ENCODE measurements around the gene CNTNAP2.

The CNTNAP2 gene

GRCh38 chr7:148014001-148014400 is 1897.4 kb downstream of the CNTNAP2 start:
- Histone ChIP-seq H3K36me3 (ENCODE audit: insufficient read depth) (no peaks in the 10 kb centered on the region), H3K27ac (no peak overlapping the region), H3K79me2 (ENCODE audit: insufficient read depth, low read depth) (no peaks in the 10 kb centered on the region), H3K9ac (no peak overlapping the region), H3K4me1 (ENCODE audit: low read depth, poor library complexity, severe bottlenecking) (no peaks in the 10 kb centered on the region), H4K20me1 (ENCODE audit: insufficient read depth) (no peaks in the 10 kb centered on the region), H3K27me3 (ENCODE audit: insufficient read depth, low read depth) (no peaks in the 10 kb centered on the region), H2AFZ (ENCODE audit: low read depth) (no peak overlapping the region), H3K4me2 (no peak overlapping the region), H3K4me3 (IDR thresholded peaks at IDR 0.05; ENCODE audit: insufficient read depth, low read depth, low read length) (no peak overlapping the region)
- TF ChIP-seq CTCF (conservative IDR thresholded peaks at IDR 0.05; ENCODE audit: low read depth, low read length), result no peak

DNA sequence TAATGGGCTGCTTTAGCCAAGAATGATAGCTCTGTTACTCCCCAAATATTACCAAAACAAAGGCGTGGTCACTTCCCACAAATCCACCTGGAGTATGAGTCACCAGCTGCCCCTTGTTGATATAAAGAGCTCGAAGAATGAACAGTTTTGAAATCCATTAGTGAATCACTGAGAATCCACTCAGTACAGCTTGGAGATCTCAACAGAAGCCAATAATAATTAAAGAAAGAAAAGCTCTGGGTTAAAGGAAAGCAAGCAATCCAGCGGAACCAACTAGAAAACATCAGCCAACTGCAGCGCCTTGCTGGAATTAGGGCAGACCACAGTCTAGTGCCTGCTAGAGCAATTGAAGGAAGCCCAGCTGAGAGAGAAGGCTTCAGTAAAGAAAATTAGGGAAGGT is 1897.9 kb downstream of the CNTNAP2 start:
- no peak overlapping the region for H3K27ac ChIP-seq
- H2AFZ ChIP-seq (ENCODE audit: low read depth), result no peak overlapping the region
- H4K20me1 ChIP-seq (ENCODE audit: insufficient read depth), result no peaks in the 10 kb centered on the region
- no peaks in the 10 kb centered on the region for H3K27me3 ChIP-seq (ENCODE audit: insufficient read depth, low read depth)
- H3K36me3 ChIP-seq (ENCODE audit: insufficient read depth), result no peaks in the 10 kb centered on the region
- no peak overlapping the region for H3K4me2 ChIP-seq
- no peaks in the 10 kb centered on the region for H3K79me2 ChIP-seq (ENCODE audit: insufficient read depth, low read depth)
- TF ChIP-seq CTCF (conservative IDR thresholded peaks at IDR 0.05; ENCODE audit: low read depth, low read length), result no peak
- H3K9ac ChIP-seq, result no peak overlapping the region
- H3K4me1 ChIP-seq (ENCODE audit: low read depth, poor library complexity, severe bottlenecking), result no peaks in the 10 kb centered on the region
- no peak overlapping the region for H3K4me3 ChIP-seq (IDR thresholded peaks at IDR 0.05; ENCODE audit: insufficient read depth, low read depth, low read length)

DNA sequence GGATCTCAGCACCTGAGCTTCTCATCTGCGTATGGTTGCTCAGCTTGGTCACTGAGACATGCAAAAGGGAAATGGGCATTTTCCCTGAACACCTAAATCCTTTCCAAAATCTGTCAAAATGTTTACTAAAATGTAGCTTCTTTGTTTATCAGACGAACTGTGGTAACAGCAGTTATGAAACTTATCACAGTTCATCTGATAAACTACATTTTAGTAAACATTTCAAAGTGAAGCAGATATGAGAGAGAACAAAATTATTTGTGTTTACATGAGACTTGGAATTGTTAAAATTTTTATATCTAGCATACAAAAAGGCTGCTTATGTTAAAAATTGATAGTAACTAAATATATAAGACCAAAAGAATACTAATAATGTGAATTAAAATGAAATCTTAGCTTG is 1900.5 kb downstream of the CNTNAP2 start:
- Histone ChIP-seq H3K79me2 (ENCODE audit: insufficient read depth, low read depth) (no peaks in the 10 kb centered on the region), H2AFZ (ENCODE audit: low read depth) (no peak overlapping the region), H3K9ac (no peak overlapping the region), H3K4me2 (no peak overlapping the region), H3K27me3 (ENCODE audit: insufficient read depth, low read depth) (no peaks in the 10 kb centered on the region), H3K4me3 (IDR thresholded peaks at IDR 0.05; ENCODE audit: insufficient read depth, low read depth, low read length) (no peak overlapping the region), H3K4me1 (ENCODE audit: low read depth, poor library complexity, severe bottlenecking) (peaks cover 12% of the 10 kb centered on the region), H3K27ac (no peak overlapping the region), H4K20me1 (ENCODE audit: insufficient read depth) (no peaks in the 10 kb centered on the region), H3K36me3 (ENCODE audit: insufficient read depth) (no peaks in the 10 kb centered on the region)
- TF ChIP-seq CTCF (conservative IDR thresholded peaks at IDR 0.05; ENCODE audit: low read depth, low read length), result no peak

GRCh38 chr7:148020679-148021078 is 1904.1 kb downstream of the CNTNAP2 start:
- no peaks in the 10 kb centered on the region for H4K20me1 ChIP-seq (ENCODE audit: insufficient read depth)
- H3K9ac ChIP-seq, result no peak overlapping the region
- H3K27me3 ChIP-seq (ENCODE audit: insufficient read depth, low read depth), result no peaks in the 10 kb centered on the region
- peaks cover 26% of the 10 kb centered on the region for H3K4me1 ChIP-seq (ENCODE audit: low read depth, poor library complexity, severe bottlenecking)
- H3K27ac ChIP-seq, result no peak overlapping the region
- H3K79me2 ChIP-seq (ENCODE audit: insufficient read depth, low read depth), result no peaks in the 10 kb centered on the region
- no peaks in the 10 kb centered on the region for H3K36me3 ChIP-seq (ENCODE audit: insufficient read depth)
- no peak overlapping the region for H3K4me2 ChIP-seq
- no peak overlapping the region for H3K4me3 ChIP-seq (IDR thresholded peaks at IDR 0.05; ENCODE audit: insufficient read depth, low read depth, low read length)
- H2AFZ ChIP-seq (ENCODE audit: low read depth), result no peak overlapping the region
- TF ChIP-seq CTCF (conservative IDR thresholded peaks at IDR 0.05; ENCODE audit: low read depth, low read length), result no peak

All from KMS-11 (cell line).